Fibroblast of villous mesenchyme (primary cell): ENCODE results near the gene TSHZ2. TPM values are rescaled to one million over a fixed set of nuclear protein-coding genes. Genes with fewer than 3 reads are reported as not detected.
A peak's percentile ranks its signal among the peaks of the same experiment; 100 is the strongest.

Experiments used
- DNase-seq: peaks from one replicate; pipeline ENCODE4 v3.0.0-alpha.2; 2010; ENCODE audit warnings: low read depth
- H3K4me3 ChIP-seq: 2 replicates; pipeline ENCODE4 v1.5.1; 2011; ENCODE audit warnings: low read depth, mild to moderate bottlenecking, low read length
- CTCF ChIP-seq: IDR thresholded peaks from 2 replicates; pipeline ENCODE4 v1.5.1; 2012; ENCODE audit warnings: low read depth, mild to moderate bottlenecking, low read length; ENCODE audit not compliant: insufficient read depth
- total RNA-seq: library from RNA; depleted of rRNA; stranded (reverse); fragments of >200 nt; gene quantifications from 2 replicates; pipeline ENCODE4 v1.2.3, GENCODE V29; 2012

TSHZ2 gene
- total RNA-seq, 1 donor, result 2.6 TPM

- no peak for TF ChIP-seq CTCF
- H3K4me3 ChIP-seq, result no peak overlapping the region
- DNase-seq, result no peak
These were observed 254.7 kb downstream of the TSHZ2 start for GRCh38 chr20:53226826-53227225.

GRCh38 chr20:53227523-53227922 lies 255.4 kb downstream of the TSHZ2 start:
- no peak for TF ChIP-seq CTCF
- H3K4me3 ChIP-seq, result no peak overlapping the region
- peak; percentile 47 for DNase-seq

- DNase-seq, result no peak
- TF ChIP-seq CTCF, result no peak
- H3K4me3 ChIP-seq, result no peak overlapping the region
These were observed 258.9 kb downstream of the TSHZ2 start for GRCh38 chr20:53231061-53231460.

DNA sequence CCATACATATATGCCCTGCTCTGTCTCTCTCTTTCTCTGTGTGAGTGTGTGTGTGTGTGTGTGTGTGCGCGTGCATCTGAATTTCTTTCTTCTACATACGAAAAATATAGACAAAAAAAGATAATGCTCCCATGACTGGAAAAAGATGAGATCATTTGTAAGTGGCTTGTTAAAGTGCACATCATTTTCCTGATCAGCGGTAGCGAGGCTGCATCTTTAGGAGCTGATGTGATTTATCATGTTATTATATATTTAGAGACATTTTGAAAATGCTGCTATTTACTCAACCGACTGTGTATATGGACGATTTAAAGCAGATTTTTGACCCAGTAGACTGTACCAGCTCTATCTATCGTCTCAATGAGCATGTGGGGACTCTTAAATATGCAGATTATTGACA lies 265.3 kb downstream of the TSHZ2 start:
- no peak for TF ChIP-seq CTCF
- no peak overlapping the region for H3K4me3 ChIP-seq

DNA sequence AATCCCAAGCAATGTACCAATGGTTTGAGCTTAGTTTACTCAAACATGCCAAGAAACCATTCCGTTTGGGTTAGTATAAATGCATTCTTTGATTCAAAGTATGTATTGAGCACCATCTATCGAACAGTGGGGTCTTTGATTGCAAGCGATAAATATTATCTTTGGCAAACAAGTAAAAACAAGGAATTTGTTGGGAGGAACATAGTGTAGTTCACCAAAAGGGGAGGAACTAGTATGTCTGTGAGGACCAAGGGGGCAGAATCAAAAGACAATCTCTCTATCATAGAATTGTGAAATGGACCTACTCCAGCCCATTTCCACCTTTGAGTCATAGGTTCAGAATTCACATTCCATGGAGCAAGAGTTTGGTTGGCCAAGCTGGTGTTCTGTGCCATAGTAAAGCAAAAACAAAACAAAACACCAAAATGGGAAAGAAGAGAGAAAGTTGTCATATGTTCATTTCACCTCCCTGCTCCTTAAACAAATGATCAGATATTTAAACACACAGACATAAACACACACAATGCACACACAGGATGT lies 266.0 kb downstream of the TSHZ2 start:
- no peak overlapping the region for H3K4me3 ChIP-seq
- no peak for DNase-seq
- no peak for TF ChIP-seq CTCF

More for the DNA sequence above, 265.3 kb downstream of the TSHZ2 start:
- no peak for DNase-seq

- no peak for TF ChIP-seq CTCF
- no peak overlapping the region for H3K4me3 ChIP-seq
- DNase-seq, result no peak
These were observed 271.0 kb downstream of the TSHZ2 start for GRCh38 chr20:53243152-53243551.

GRCh38 chr20:53244711-53245110 lies 272.6 kb downstream of the TSHZ2 start:
- no peak for TF ChIP-seq CTCF
- no peak for DNase-seq
- no peak overlapping the region for H3K4me3 ChIP-seq
